ENCODE results near the gene HLCS.

- TF ChIP-seq CTCF (IDR thresholded peaks at IDR 0.05) (no peak), POLR2A (IDR thresholded peaks at IDR 0.05) (no peak)
Observed at GRCh38 chr21:36839123-36839522, 127.3 kb downstream of the HLCS start.
